HG02852 (cell line): ENCODE data around the gene SEC14L1.

Source experiments
- ATAC-seq: cut with Tn5 transposase; IDR thresholded peaks from one replicate; pipeline ENCODE4 v1.9.1; 2021; ENCODE audit warnings: mild to moderate bottlenecking, moderate library complexity; ENCODE audit not compliant: unreplicated experiment

Gene SEC14L1

GRCh38 chr17:77160875-77161530, 20.2 kb downstream of the SEC14L1 start:
- no peak for ATAC-seq

- ATAC-seq, result no peak
These were observed 21.2 kb downstream of the SEC14L1 start for GRCh38 chr17:77161953-77162352.

GRCh38 chr17:77163001-77163400, 22.2 kb downstream of the SEC14L1 start:
- ATAC-seq, result no peak

- no peak for ATAC-seq
These were observed 22.9 kb downstream of the SEC14L1 start for GRCh38 chr17:77163511-77164280.

DNA sequence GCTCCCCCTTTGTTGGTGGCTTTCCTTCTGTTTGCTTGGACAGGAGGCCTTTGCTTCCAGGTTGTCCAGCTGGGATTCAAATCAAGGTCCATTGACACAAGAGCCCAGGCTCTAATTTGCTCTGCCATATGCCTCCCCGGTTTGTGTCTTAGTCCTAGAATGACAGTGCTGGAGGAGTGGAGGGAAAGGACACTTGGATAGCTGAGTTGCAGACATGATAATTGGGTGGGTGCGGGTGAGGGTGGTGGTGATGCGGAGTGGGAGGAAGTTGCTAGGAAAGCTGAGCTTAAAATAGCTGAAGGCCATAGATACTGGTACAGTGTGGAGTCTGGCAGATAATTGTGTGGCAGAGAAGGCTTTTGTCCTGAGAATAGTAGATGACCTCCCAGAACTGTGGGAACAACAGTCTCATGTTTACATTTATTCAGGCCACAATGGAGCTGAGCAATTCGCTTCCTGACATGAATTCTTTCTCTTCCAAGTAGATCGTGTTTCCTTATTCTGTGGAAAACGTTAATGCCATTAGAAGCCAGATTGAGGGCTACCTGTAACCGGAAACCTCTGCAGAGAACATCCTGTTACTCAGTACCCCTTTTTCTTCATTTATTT, 23.8 kb downstream of the SEC14L1 start:
- no peak for ATAC-seq

DNA sequence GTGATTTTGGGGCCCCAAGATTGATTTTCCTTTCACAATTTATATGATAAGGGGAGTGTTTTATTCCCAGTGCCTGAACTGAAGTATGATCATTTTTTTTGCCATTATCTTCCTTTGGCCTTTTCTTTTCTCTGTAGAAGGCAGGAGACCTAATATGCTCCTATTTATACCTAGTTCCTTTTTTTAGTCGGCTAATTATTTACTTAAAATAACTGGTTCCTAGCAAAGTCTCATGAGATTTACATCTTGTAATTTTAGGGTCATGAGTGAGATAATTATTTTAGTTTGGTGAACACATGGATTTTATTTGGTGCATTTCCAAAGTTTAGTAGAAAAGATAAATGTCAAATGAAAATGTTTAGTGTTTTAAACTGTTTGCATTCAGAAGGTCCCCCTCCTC, 24.8 kb downstream of the SEC14L1 start:
- ATAC-seq, result no peak

DNA sequence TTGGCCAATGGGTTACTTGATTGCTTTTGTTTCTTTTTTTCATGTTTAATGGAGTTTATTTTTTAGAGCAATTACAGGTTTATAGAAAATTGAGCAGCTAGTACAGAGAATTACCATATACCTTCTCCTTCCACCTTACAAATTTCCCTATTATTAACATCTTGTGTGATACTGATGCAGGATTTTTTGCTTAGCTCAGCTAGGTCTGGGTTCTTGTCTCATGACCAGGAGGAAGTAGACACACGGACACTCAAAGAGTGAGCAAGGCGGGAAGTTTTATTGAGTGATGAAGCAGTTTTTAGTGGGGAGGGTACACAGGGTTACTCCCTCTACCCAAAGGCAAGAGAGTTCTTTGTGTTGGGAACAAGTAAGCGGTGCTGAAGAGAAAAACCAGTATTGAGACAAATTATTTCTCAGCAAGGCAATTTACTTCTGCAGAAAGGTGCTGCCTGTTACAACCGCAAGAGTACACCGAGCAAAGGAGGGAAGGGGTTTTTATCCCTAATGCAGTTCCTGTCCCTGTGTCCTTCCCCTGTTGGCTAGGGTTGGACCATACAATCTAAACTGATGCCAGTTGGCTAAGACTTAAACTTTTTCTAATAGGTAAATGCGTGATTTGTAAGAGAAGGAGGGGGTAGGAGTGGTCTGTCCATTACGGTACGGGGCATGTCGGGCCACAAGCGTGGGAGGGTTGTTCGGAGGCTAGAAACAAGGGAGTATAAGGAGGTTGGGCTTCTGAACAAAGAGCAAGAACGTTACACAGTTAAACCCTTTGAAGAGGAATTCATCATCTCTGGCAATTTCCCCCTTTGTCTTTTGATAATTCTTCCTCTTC, 26.9 kb downstream of the SEC14L1 start:
- ATAC-seq, result no peak

- ATAC-seq, result no peak
These were observed 32.3 kb downstream of the SEC14L1 start for GRCh38 chr17:77173104-77173503.

GRCh38 chr17:77174928-77175661, 34.3 kb downstream of the SEC14L1 start:
- no peak for ATAC-seq

DNA sequence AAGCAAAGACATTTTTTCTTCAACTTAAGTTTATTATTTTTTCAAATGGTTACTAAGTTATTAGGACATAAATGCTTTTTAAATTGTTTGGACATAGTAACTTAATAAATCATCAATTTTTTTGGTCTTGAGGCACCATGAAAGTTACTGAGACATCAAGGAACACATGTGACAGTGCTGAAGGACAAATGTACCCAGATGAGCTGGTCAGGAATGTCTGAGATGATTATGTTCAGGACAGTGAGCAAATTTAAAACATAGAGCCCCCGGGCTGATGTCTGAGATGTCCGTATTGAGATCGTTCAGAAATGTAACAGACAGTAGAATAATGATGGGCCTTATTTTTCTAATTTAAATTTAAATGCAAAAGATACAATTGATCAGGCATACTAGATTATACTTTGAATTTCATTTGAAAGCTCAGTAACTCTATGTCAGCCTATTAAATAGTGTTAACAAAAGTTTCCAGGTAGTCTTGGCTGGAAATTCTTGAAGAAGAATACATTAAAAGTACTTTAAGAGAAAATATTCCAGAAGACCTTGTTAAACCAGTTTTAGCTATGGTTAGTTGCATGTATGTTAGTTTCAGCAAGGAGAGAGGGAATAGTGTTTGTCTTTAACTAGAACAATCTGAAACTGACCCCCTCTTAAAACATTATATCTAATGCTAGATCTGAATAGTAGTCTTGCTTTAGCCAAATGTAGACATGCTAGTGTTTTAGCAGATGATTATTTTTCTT, 36.4 kb downstream of the SEC14L1 start:
- ATAC-seq, result no peak

- no peak for ATAC-seq
These were observed 37.3 kb downstream of the SEC14L1 start for GRCh38 chr17:77178050-77178449.

- no peak for ATAC-seq
These were observed 37.8 kb downstream of the SEC14L1 start for GRCh38 chr17:77178563-77178962.

DNA sequence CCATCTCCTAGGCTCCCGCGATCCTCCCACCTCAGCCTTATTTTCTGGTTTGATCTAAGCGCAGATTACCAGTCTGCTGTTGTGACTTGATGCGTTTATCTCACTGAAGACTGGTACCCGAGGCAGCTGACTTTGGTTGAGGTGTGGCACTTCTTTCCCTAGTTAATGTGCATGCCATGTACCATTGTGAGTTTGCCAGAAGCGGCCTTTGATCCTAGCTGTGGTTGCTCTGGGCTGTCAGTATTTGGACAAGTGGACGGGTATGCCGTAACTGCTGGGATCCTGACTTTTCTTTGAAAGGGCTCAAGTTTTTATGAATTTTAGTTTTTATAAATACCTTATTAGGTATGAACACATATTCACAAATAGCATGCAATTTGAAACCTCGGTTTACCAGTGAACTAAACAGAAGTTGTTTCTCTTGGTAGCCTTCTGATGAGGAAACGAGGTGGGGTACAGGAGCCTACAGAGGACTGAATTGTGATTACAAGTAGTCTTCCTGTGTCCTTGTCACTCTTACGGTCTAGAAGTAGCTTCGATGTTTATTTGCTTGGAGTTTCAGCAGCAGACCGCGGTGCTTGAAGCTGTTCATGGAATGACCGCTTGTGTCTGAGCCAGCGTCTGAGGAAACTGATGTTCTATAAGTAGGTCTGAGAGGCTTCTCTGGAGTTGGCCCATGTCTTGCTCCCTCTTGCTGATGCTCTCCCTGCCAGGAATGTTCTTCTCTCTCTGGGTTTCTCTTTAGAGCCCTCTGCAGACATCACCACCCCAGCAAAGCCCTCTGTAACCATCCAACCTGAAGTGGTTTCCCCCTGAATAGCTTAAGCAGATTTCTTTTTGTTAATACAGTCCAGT, 40.0 kb downstream of the SEC14L1 start:
- no peak for ATAC-seq

DNA sequence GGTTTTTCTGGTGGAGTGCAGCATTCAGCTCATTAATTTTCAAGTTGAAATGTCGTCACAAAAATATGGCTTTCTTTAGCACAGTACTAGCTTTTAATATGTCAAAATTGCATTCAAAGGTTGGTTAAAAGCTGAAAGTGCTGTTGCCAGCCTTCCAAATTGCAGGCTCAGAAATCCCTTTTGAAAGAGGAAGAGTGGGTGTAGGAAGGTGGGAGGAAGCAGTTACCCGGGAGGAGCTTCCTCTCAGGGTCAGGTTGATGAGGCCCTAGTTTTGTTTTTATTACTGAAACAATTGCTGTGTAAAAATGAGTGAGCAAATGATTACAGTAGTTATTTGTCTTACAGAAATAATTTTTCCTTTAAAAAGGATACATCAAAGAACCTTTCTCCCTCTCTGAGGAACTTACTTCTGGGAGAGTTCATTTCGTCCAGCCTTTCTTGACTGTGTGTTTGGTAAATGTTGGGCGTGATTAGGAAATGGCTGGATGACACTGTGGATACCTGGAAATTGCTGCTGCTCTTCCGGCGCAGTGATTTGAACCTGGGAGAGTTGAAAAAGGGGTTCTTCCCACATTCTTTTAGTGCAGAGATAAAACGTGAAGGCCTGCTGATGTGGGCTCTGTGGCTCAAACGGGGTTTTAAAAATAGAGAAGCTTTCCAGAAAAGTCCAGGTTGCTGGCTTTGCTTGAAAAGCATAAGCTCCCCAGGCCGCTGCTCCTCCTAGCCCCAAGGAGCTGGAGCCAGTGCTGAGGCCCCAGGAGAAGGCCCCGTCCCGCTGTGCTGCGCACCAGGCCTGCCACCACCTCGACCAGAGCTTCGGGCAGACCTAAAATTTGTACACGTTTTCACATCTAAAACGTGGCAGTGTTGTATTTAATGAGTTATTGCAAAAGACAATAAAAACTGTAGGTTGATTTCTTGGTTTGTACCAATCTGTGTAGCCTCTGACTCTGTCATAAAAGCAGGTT, 41.7 kb downstream of the SEC14L1 start:
- no peak for ATAC-seq

DNA sequence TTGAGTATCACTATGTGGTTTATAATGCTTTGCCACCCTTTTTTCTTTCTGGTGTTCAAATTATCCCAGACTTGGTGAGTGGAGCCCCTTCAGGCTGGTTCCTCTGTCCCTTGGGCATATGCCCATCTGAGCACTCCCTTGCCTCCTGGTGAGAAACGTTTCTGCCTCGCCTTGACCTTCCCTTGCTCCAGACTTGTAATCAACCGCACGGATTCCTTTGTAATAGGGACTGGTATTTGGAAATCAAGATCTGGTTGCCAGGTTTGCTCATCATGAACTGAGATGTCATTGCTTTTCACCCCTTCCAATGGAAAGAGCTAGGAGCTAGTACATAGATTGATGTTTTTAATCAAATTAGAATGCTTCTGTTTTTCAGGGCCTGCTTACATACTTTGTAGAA, 43.7 kb downstream of the SEC14L1 start:
- no peak for ATAC-seq

- ATAC-seq, result no peak
These were observed 44.4 kb downstream of the SEC14L1 start for GRCh38 chr17:77185137-77185536.

DNA sequence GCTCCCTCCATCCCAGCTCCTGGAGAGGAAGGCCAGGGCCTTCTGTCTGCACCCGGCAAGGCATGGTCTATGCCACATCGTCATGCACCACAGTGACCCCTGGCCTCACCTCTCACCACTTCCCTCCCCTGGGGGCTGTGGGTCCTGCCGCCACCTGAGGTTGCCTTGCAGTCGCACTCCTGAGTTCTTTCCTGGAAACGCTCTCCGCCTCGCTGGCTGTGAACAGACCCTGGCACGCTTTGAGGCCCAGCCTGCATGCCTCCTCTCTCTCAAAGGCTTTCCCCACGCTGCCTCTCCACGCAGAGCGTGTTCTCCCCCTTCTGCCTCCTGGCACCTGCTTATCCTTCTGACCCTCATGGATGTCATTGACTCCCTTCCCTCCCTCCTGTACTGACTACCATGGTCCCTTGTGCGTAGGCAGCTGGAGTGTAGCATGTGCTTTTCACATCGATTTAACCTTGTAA, 45.4 kb downstream of the SEC14L1 start:
- ATAC-seq, result no peak
